Karpas-422 (cell line): ENCODE results near the gene LRRC8A. TPM values are rescaled to one million over a fixed set of nuclear protein-coding genes. Genes with fewer than 3 reads are reported as not detected.

Experiments
- DNase-seq: peaks from one replicate; pipeline ENCODE4 v3.0.0-alpha.2; 2015
- H2AFZ ChIP-seq: fragments of 200-600 bp; sonication (generic); 2 replicates; pipeline ENCODE4 v1.6.1; 2014; ENCODE audit warnings: antibody characterized with exemption, low read length, mixed read lengths
- H3K27ac ChIP-seq: fragments of 200-600 bp; sonication (generic); 2 replicates; pipeline ENCODE4 v1.5.1; 2014; ENCODE audit warnings: mild to moderate bottlenecking, low read length, moderate library complexity
- H3K27me3 ChIP-seq: fragments of 200-600 bp; sonication (generic); 2 replicates; pipeline ENCODE4 v1.6.1; 2014; ENCODE audit warnings: low read length, mixed read lengths
- H3K36me3 ChIP-seq: fragments of 200-600 bp; sonication (generic); 2 replicates; pipeline ENCODE4 v1.6.1; 2014; ENCODE audit warnings: low read length, mixed read lengths; ENCODE audit not compliant: insufficient read depth
- H3K4me1 ChIP-seq: fragments of 200-600 bp; sonication (generic); 2 replicates; pipeline ENCODE4 v1.6.1; 2014; ENCODE audit warnings: mild to moderate bottlenecking, low read length, mixed read lengths
- H3K4me2 ChIP-seq: fragments of 200-600 bp; sonication (generic); 2 replicates; pipeline ENCODE4 v1.6.1; 2014; ENCODE audit warnings: low read length, low read depth, mild to moderate bottlenecking; ENCODE audit not compliant: poor library complexity, severe bottlenecking
- H3K4me3 ChIP-seq: fragments of 200-600 bp; sonication (generic); 2 replicates; pipeline ENCODE4 v1.5.1; 2014; ENCODE audit warnings: mild to moderate bottlenecking, antibody characterized with exemption, low read length, mixed read lengths
- H3K79me2 ChIP-seq: fragments of 200-600 bp; sonication (generic); 2 replicates; pipeline ENCODE4 v1.6.1; 2014; ENCODE audit warnings: mild to moderate bottlenecking, low read length, mixed read lengths
- H3K9ac ChIP-seq: fragments of 200-600 bp; sonication (generic); 2 replicates; pipeline ENCODE4 v1.6.0; 2014; ENCODE audit warnings: low read length
- H3K9me2 ChIP-seq: fragments of 200-600 bp; sonication (generic), shearing (Covaris generic); replicated peaks from 2 replicates; pipeline ENCODE4 v1.6.0; 2014; ENCODE audit warnings: mild to moderate bottlenecking, low read length, moderate library complexity; ENCODE audit not compliant: insufficient read depth
- H3K9me3 ChIP-seq: fragments of 300-700, 200-600 bp; sonication (generic); 2 replicates; pipeline ENCODE4 v1.6.1; 2014; ENCODE audit warnings: low read length, mixed read lengths
- H4K20me1 ChIP-seq: fragments of 200-600 bp; sonication (generic); 2 replicates; pipeline ENCODE4 v1.6.1; 2014; ENCODE audit warnings: mild to moderate bottlenecking, antibody characterized with exemption, low read length, low read depth; ENCODE audit not compliant: insufficient read depth
- total RNA-seq: library from RNA; depleted of rRNA; stranded (reverse); fragments of >200 nt; shearing (Covaris generic); gene quantifications from 2 replicates; pipeline ENCODE4 v1.2.3, GENCODE V29; 2014; ENCODE audit warnings: low replicate concordance

The LRRC8A gene
- total RNA-seq, 1 experiment from 2014 or later: 6.3 TPM

DNA sequence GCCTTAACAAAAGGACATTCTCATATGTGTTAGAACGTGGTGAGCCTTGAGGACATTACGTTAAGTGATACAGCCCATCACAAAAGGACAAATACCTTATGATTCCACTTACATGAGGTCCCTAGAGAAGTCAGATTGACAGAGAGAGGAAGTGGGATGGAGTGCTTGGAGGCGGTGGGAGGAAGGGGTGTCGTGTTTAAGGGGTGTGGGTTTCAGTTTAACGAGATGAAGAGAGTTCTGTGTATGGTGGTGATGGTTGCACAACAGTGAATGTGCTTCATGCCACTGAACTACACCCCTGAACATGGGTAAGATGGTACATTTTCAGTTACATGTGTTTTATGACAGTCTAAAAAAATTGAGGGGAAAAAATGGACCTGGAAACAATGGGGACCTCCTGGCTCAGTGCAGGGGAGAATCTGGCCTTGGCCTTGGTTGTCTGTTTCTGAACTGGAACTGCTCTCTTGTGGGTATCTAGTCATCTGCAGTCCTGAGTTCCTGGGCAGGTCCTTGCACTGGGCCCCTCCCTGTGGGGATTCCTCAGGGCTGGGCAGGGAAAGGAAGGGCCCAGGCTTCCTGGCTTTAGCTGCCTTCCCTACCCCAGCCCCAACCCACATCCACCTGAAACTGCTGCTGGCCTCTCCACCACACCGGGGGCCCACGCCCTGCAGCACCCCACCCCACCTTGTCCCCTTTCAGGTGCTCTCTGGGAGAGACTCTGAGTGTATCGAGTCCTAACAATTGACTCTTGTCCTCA lies 17.8 kb downstream of the LRRC8A start:
- H3K4me2 ChIP-seq: no peak overlapping the region
- peaks cover 3% of the 10 kb centered on the region; the same call in 1 of the 2 replicates for H3K79me2 ChIP-seq
- no peaks in the 10 kb centered on the region for H4K20me1 ChIP-seq
- no peak for DNase-seq
- no peaks in the 10 kb centered on the region for H3K9me2 ChIP-seq
- no peaks in the 10 kb centered on the region for H3K9me3 ChIP-seq
- no peak overlapping the region for H3K9ac ChIP-seq
- H3K27me3 ChIP-seq: no peaks in the 10 kb centered on the region
- H3K27ac ChIP-seq: no peak overlapping the region
- no peaks in the 10 kb centered on the region for H3K36me3 ChIP-seq
- H3K4me3 ChIP-seq: no peak overlapping the region
- peaks cover 17% of the 10 kb centered on the region for H3K4me1 ChIP-seq
- no peak overlapping the region for H2AFZ ChIP-seq

DNA sequence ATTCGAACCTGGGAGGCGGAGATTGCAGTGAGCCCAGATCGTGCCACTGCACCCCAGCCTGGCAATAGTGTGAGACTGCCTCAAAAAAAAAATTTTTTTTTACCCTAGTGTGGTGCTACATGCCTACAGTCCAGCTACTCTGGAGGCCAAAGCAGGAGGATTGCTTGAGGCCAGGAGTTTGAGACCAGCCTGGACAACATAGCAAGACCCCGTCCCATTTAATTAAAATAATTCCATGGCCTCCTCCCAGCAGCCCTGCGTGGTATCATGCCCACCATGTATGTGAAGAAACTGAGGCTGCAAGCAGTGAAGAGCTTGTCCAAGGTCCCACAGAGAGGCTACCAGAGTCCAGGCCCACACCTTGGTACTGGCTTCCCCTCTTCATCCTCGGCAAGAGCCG lies 19.4 kb downstream of the LRRC8A start:
- DNase-seq: no peak
- Histone ChIP-seq H3K9me3 (no peaks in the 10 kb centered on the region), H3K9me2 (no peaks in the 10 kb centered on the region), H3K79me2 (peaks cover 3% of the 10 kb centered on the region; the same call in 1 of the 2 replicates), H3K4me1 (peaks cover 1% of the 10 kb centered on the region; the same call in 1 of the 2 replicates), H3K4me3 (no peak overlapping the region), H2AFZ (no peak overlapping the region), H3K27ac (no peak overlapping the region), H3K27me3 (no peaks in the 10 kb centered on the region), H4K20me1 (no peaks in the 10 kb centered on the region), H3K36me3 (no peaks in the 10 kb centered on the region), H3K9ac (no peak overlapping the region), H3K4me2 (no peak overlapping the region)

GRCh38 chr9:128901822-128902221 lies 19.9 kb downstream of the LRRC8A start:
- peaks cover 3% of the 10 kb centered on the region; the same call in 1 of the 2 replicates for H3K79me2 ChIP-seq
- no peak overlapping the region for H3K4me3 ChIP-seq
- H3K9ac ChIP-seq: no peak overlapping the region

GRCh38 chr9:128902351-128903078 lies 20.6 kb downstream of the LRRC8A start:
- no peak for DNase-seq
- Histone ChIP-seq H3K36me3 (no peaks in the 10 kb centered on the region), H3K4me1 (no peaks in the 10 kb centered on the region), H2AFZ (no peak overlapping the region), H3K27me3 (no peaks in the 10 kb centered on the region), H3K9me2 (no peaks in the 10 kb centered on the region), H4K20me1 (no peaks in the 10 kb centered on the region), H3K4me3 (no peak overlapping the region), H3K9ac (no peak overlapping the region), H3K4me2 (no peak overlapping the region), H3K79me2 (peaks cover 3% of the 10 kb centered on the region; the same call in 1 of the 2 replicates), H3K9me3 (no peaks in the 10 kb centered on the region), H3K27ac (no peak overlapping the region)

More at GRCh38 chr9:128901822-128902221, 19.9 kb downstream of the LRRC8A start:
- H3K9me3 ChIP-seq: no peaks in the 10 kb centered on the region
- no peaks in the 10 kb centered on the region for H3K4me1 ChIP-seq
- no peaks in the 10 kb centered on the region for H3K36me3 ChIP-seq
- no peak overlapping the region for H3K27ac ChIP-seq
- no peak for DNase-seq
- no peaks in the 10 kb centered on the region for H4K20me1 ChIP-seq
- no peaks in the 10 kb centered on the region for H3K27me3 ChIP-seq
- no peak overlapping the region for H2AFZ ChIP-seq
- no peaks in the 10 kb centered on the region for H3K9me2 ChIP-seq
- no peak overlapping the region for H3K4me2 ChIP-seq

GRCh38 chr9:128903079-128903461 lies 21.1 kb downstream of the LRRC8A start:
- H3K9me3 ChIP-seq: no peaks in the 10 kb centered on the region
- H3K79me2 ChIP-seq: peaks cover 3% of the 10 kb centered on the region; the same call in 1 of the 2 replicates
- H2AFZ ChIP-seq: no peak overlapping the region
- no peaks in the 10 kb centered on the region for H3K27me3 ChIP-seq
- H3K36me3 ChIP-seq: no peaks in the 10 kb centered on the region
- H3K4me1 ChIP-seq: no peaks in the 10 kb centered on the region
- H4K20me1 ChIP-seq: no peaks in the 10 kb centered on the region
- H3K27ac ChIP-seq: no peak overlapping the region
- H3K9me2 ChIP-seq: no peaks in the 10 kb centered on the region
- DNase-seq: no peak
- no peak overlapping the region for H3K4me3 ChIP-seq
- H3K9ac ChIP-seq: no peak overlapping the region
- no peak overlapping the region for H3K4me2 ChIP-seq

GRCh38 chr9:128903871-128904620 lies 22.1 kb downstream of the LRRC8A start:
- Histone ChIP-seq H3K9ac (no peak overlapping the region), H3K27ac (no peak overlapping the region), H3K4me2 (no peak overlapping the region), H3K36me3 (no peaks in the 10 kb centered on the region), H3K4me3 (no peak overlapping the region), H3K27me3 (no peaks in the 10 kb centered on the region), H3K9me2 (no peaks in the 10 kb centered on the region), H3K4me1 (no peaks in the 10 kb centered on the region), H3K9me3 (no peaks in the 10 kb centered on the region), H4K20me1 (no peaks in the 10 kb centered on the region), H3K79me2 (no peaks in the 10 kb centered on the region), H2AFZ (no peak overlapping the region)
- DNase-seq: no peak

GRCh38 chr9:128905964-128906363 lies 24.0 kb downstream of the LRRC8A start:
- H3K79me2 ChIP-seq: no peaks in the 10 kb centered on the region
- no peaks in the 10 kb centered on the region for H3K36me3 ChIP-seq
- DNase-seq: no peak
- no peaks in the 10 kb centered on the region for H3K9me2 ChIP-seq
- no peak overlapping the region for H3K9ac ChIP-seq
- H2AFZ ChIP-seq: no peak overlapping the region
- H4K20me1 ChIP-seq: no peaks in the 10 kb centered on the region
- H3K4me2 ChIP-seq: no peak overlapping the region
- H3K27ac ChIP-seq: no peak overlapping the region
- no peaks in the 10 kb centered on the region for H3K4me1 ChIP-seq
- H3K9me3 ChIP-seq: no peaks in the 10 kb centered on the region
- H3K4me3 ChIP-seq: no peak overlapping the region
- H3K27me3 ChIP-seq: no peaks in the 10 kb centered on the region

GRCh38 chr9:128906741-128907140 lies 24.8 kb downstream of the LRRC8A start:
- Histone ChIP-seq H3K36me3 (no peaks in the 10 kb centered on the region), H3K4me3 (no peak overlapping the region), H3K9ac (no peak overlapping the region), H3K9me3 (no peaks in the 10 kb centered on the region), H4K20me1 (no peaks in the 10 kb centered on the region), H3K4me2 (no peak overlapping the region), H3K79me2 (no peaks in the 10 kb centered on the region), H2AFZ (no peak overlapping the region), H3K27ac (no peak overlapping the region), H3K4me1 (no peaks in the 10 kb centered on the region), H3K9me2 (no peaks in the 10 kb centered on the region), H3K27me3 (no peaks in the 10 kb centered on the region)
- DNase-seq: no peak
